WTC11 (cell line): ENCODE data around the gene AMBP. TPM values are rescaled to one million over a fixed set of nuclear protein-coding genes. Genes with fewer than 3 reads are reported as not detected.

Experiments used
- CREB1 ChIP-seq: sonication (generic); formaldehyde crosslinking; IDR thresholded peaks from 2 replicates; pipeline ENCODE4 v1.8.0; 2023; ENCODE audit warnings: mild to moderate bottlenecking, missing genetic modification reagents
- IRF2 ChIP-seq: sonication (generic); formaldehyde crosslinking; IDR thresholded peaks from 2 replicates; pipeline ENCODE4 v1.8.0; 2022; ENCODE audit warnings: low read depth, missing genetic modification reagents, borderline replicate concordance
- NR1H2 ChIP-seq: sonication (generic); formaldehyde crosslinking; IDR thresholded peaks from 2 replicates; pipeline ENCODE4 v1.9.0; 2021; ENCODE audit warnings: mild to moderate bottlenecking, moderate library complexity, missing genetic modification reagents
- PRDM15 ChIP-seq: sonication (generic); formaldehyde crosslinking; IDR thresholded peaks from 2 replicates; pipeline ENCODE4 v1.8.0; 2022; ENCODE audit warnings: missing genetic modification reagents
- SP1 ChIP-seq: sonication (generic); formaldehyde crosslinking; conservative IDR thresholded peaks from 2 replicates; pipeline ENCODE4 v1.8.1; 2022; ENCODE audit warnings: missing genetic modification reagents
- total RNA-seq: library from RNA; stranded (reverse); gene quantifications from 3 replicates; pipeline ENCODE4 v1.2.3, GENCODE V29; 2021
- TF ChIP-seq, protein P1 (sequence below): sonication (generic); formaldehyde crosslinking; IDR thresholded peaks from 2 replicates; pipeline ENCODE4 v1.8.1; 2023; ENCODE audit warnings: mild to moderate bottlenecking, missing genetic modification reagents

Gene AMBP
- total RNA-seq, 1 experiment from 2014 or later = 3.3 TPM

DNA sequence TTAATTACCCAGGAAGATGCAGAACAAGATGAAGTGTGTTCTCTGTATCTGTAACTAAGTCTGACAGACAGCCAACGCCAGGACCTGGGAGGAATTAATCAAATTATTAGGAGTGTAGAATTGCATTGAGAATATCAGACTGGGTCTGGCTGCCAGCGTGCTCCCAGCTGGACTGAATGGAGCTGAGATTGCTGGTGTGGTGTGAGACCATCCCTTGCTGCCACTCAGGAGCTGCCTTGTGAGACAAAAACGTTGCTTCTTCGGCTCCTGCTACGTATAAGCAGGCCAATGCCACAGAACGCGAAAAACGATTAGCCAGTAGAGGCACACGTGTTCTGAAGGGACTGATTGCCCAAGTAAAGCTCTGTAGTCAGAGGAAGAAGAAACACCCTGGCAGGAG lies 66.8 kb downstream of the AMBP start (continued):
- no peak for TF ChIP-seq PRDM15 (CRISPR knock-in tag)
- TF ChIP-seq NR1H2 (CRISPR knock-in tag) = no peak
- TF ChIP-seq CREB1 = no peak
- TF ChIP-seq, protein P1, sequence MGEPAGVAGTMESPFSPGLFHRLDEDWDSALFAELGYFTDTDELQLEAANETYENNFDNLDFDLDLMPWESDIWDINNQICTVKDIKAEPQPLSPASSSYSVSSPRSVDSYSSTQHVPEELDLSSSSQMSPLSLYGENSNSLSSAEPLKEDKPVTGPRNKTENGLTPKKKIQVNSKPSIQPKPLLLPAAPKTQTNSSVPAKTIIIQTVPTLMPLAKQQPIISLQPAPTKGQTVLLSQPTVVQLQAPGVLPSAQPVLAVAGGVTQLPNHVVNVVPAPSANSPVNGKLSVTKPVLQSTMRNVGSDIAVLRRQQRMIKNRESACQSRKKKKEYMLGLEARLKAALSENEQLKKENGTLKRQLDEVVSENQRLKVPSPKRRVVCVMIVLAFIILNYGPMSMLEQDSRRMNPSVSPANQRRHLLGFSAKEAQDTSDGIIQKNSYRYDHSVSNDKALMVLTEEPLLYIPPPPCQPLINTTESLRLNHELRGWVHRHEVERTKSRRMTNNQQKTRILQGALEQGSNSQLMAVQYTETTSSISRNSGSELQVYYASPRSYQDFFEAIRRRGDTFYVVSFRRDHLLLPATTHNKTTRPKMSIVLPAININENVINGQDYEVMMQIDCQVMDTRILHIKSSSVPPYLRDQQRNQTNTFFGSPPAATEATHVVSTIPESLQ (CRISPR knock-in tag) = no peak
- TF ChIP-seq IRF2 (CRISPR knock-in tag) = no peak
- TF ChIP-seq SP1 (CRISPR knock-in tag) = no peak

Other genes with a start within 250 kb of the AMBP start
- 21.5 to 23.9 TPM (median 22.0 TPM) in 3 replicates for gene ZNF618, start 202.0 kb downstream of the AMBP start, total RNA-seq
- 3.0 to 4.0 TPM (median 3.1 TPM) in 3 replicates for gene KIF12, start 21.0 kb upstream of the AMBP start, total RNA-seq
- 34.5 to 47.5 TPM (median 36.9 TPM) in 3 replicates for gene COL27A1, start 77.2 kb upstream of the AMBP start, total RNA-seq
- gene ORM1, start 244.8 kb upstream of the AMBP start, total RNA-seq = 3.9 to 7.2 TPM (median 5.4 TPM) in 3 replicates